ENCODE results near the gene IFT22.

Gene IFT22

DNA sequence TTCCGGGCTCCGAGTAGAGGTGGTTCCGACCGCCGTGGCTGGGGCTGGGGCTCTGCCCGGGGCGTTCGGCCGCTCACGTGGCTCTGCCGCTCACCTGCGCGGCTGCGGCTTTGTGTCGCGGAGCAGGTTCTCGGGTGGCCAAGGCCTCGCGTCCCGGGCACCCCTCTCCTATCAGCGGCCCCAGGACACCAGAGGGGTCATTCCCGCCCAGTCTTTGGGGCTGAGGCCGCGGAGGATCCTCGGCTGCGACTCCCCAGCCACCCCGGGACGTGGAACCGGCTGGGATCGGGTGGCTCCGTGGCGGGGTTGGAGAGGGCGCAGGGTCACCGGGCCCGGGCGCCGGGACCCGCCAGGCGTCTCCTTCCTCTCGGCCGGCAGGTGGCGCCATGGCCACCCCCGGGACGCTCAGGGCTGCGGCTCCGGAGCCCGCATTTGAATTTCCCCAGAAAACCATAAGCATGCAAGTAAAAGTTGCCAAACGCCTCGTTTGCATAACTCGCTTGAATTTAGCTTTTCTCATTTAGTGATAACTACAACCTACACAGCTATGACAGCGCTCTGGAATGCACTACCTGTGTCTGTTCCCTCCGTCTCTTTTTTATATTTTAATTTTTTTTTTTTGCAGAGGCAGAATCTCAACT lies 42.2 kb upstream of the IFT22 start (continued):
- TF ChIP-seq, protein P1, sequence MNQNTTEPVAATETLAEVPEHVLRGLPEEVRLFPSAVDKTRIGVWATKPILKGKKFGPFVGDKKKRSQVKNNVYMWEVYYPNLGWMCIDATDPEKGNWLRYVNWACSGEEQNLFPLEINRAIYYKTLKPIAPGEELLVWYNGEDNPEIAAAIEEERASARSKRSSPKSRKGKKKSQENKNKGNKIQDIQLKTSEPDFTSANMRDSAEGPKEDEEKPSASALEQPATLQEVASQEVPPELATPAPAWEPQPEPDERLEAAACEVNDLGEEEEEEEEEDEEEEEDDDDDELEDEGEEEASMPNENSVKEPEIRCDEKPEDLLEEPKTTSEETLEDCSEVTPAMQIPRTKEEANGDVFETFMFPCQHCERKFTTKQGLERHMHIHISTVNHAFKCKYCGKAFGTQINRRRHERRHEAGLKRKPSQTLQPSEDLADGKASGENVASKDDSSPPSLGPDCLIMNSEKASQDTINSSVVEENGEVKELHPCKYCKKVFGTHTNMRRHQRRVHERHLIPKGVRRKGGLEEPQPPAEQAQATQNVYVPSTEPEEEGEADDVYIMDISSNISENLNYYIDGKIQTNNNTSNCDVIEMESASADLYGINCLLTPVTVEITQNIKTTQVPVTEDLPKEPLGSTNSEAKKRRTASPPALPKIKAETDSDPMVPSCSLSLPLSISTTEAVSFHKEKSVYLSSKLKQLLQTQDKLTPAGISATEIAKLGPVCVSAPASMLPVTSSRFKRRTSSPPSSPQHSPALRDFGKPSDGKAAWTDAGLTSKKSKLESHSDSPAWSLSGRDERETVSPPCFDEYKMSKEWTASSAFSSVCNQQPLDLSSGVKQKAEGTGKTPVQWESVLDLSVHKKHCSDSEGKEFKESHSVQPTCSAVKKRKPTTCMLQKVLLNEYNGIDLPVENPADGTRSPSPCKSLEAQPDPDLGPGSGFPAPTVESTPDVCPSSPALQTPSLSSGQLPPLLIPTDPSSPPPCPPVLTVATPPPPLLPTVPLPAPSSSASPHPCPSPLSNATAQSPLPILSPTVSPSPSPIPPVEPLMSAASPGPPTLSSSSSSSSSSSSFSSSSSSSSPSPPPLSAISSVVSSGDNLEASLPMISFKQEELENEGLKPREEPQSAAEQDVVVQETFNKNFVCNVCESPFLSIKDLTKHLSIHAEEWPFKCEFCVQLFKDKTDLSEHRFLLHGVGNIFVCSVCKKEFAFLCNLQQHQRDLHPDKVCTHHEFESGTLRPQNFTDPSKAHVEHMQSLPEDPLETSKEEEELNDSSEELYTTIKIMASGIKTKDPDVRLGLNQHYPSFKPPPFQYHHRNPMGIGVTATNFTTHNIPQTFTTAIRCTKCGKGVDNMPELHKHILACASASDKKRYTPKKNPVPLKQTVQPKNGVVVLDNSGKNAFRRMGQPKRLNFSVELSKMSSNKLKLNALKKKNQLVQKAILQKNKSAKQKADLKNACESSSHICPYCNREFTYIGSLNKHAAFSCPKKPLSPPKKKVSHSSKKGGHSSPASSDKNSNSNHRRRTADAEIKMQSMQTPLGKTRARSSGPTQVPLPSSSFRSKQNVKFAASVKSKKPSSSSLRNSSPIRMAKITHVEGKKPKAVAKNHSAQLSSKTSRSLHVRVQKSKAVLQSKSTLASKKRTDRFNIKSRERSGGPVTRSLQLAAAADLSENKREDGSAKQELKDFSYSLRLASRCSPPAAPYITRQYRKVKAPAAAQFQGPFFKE (tag by site-specific recombination; IDR thresholded peaks at IDR 0.05; ENCODE audit: borderline replicate concordance): peak; percentile 91; the same call in 1 of the 2 replicates
- no peak for TF ChIP-seq ZNF292 (tag by site-specific recombination; IDR thresholded peaks at IDR 0.05; ENCODE audit: borderline replicate concordance, low read depth)
- 0 out of 2 replicates have a peak, but pooled peaks have one; percentile 40 for TF ChIP-seq KLF7 (tag by site-specific recombination; IDR thresholded peaks at IDR 0.05; ENCODE audit: borderline replicate concordance)
- TF ChIP-seq MEIS1 (CRISPR knock-in tag; IDR thresholded peaks at IDR 0.05; ENCODE audit: borderline replicate concordance): no peak
- no peak for TF ChIP-seq PRDM4 (tag by site-specific recombination; IDR thresholded peaks at IDR 0.05)
- no peak for TF ChIP-seq HOXC10 (CRISPR knock-in tag; IDR thresholded peaks at IDR 0.05)
- TF ChIP-seq ZNF792 (tag by site-specific recombination; IDR thresholded peaks at IDR 0.05): no peak
- no peak for TF ChIP-seq ZNF777 (tag by site-specific recombination; IDR thresholded peaks at IDR 0.05; ENCODE audit: borderline replicate concordance)
- no peak for TF ChIP-seq AEBP2 (tag by site-specific recombination; IDR thresholded peaks at IDR 0.05; ENCODE audit: borderline replicate concordance)
- TF ChIP-seq ZNF449 (tag by site-specific recombination; IDR thresholded peaks at IDR 0.05): peak; percentile 43; the same call in 1 of the 2 replicates
- TF ChIP-seq ZNF48 (tag by site-specific recombination; IDR thresholded peaks at IDR 0.05): no peak
- no peak for TF ChIP-seq ZNF157 (tag by site-specific recombination; IDR thresholded peaks at IDR 0.05)
- TF ChIP-seq ZNF785 (tag by site-specific recombination; IDR thresholded peaks at IDR 0.05): no peak
- no peak for TF ChIP-seq GLI2 (tag by site-specific recombination; IDR thresholded peaks at IDR 0.05; ENCODE audit: borderline replicate concordance, low read depth)
- peak; percentile 95 for TF ChIP-seq ZEB2 (tag by site-specific recombination; IDR thresholded peaks at IDR 0.05)
- TF ChIP-seq OVOL3 (tag by site-specific recombination; IDR thresholded peaks at IDR 0.05): no peak
- no peak for TF ChIP-seq ZNF155 (tag by site-specific recombination; IDR thresholded peaks at IDR 0.05)
- no peak for TF ChIP-seq ZNF658 (tag by site-specific recombination; IDR thresholded peaks at IDR 0.05)
- TF ChIP-seq ZNF19 (tag by site-specific recombination; IDR thresholded peaks at IDR 0.05; ENCODE audit: low read depth): no peak
- 0 out of 2 replicates have a peak, but pooled peaks have one; percentile 46 for TF ChIP-seq ZBTB48 (tag by site-specific recombination; IDR thresholded peaks at IDR 0.05)
- no peak for TF ChIP-seq ZNF530 (tag by site-specific recombination; IDR thresholded peaks at IDR 0.05; ENCODE audit: low read depth)
- TF ChIP-seq REPIN1 (tag by site-specific recombination; IDR thresholded peaks at IDR 0.05; ENCODE audit: low read depth): no peak
- TF ChIP-seq ZNF324 (tag by site-specific recombination; IDR thresholded peaks at IDR 0.05): no peak; the same call in 1 of the 2 replicates
- no peak for TF ChIP-seq ZNF645 (tag by site-specific recombination; IDR thresholded peaks at IDR 0.05)
